Activated CD4-positive, alpha-beta T cell treated with anti-CD3 and anti-CD28 coated beads, Interleukin-2, Interleukin-4, amounts not matched to agents 100 ng/mL and 50 ng/mL, durations not matched to agents 16 hours and 8 hours (primary cell): ENCODE data around the gene FILIP1L.

Experiments used
- DNase-seq: peaks from one replicate; pipeline ENCODE4 v3.0.0-alpha.2; 2020; ENCODE audit warnings: low spot score

FILIP1L gene

GRCh38 chr3:99789011-99789721 lies 325.1 kb downstream of the FILIP1L start:
- peak; percentile 28 for DNase-seq
